HUES48 (cell line): ENCODE data around the gene CTXN1.
"Not testable (repeated sequence)": the region's sequence is repeated elsewhere in the genome, so short reads cannot be mapped to it uniquely, and the experiment has no call there.

Source experiments
- H3K27ac ChIP-seq: one replicate; pipeline ENCODE4 v1.7.0; 2013; ENCODE audit warnings: low read depth, low read length, inconsistent platforms
- H3K27me3 ChIP-seq: 2 replicates; pipeline ENCODE4 v1.6.1; 2013; ENCODE audit warnings: mild to moderate bottlenecking, low read length; ENCODE audit not compliant: control insufficient read depth, insufficient read depth
- H3K36me3 ChIP-seq: 2 replicates; pipeline ENCODE4 v1.6.1; 2013; ENCODE audit warnings: low read length; ENCODE audit not compliant: control insufficient read depth, insufficient read depth
- H3K4me1 ChIP-seq: 2 replicates; pipeline ENCODE4 v1.6.1; 2013; ENCODE audit warnings: mild to moderate bottlenecking, low read length; ENCODE audit not compliant: control insufficient read depth, insufficient read depth
- H3K4me3 ChIP-seq: 2 replicates; pipeline ENCODE4 v1.5.1; 2013; ENCODE audit warnings: mild to moderate bottlenecking, low read depth, low read length
- H3K9ac ChIP-seq: 2 replicates; pipeline ENCODE4 v1.6.1; 2013; ENCODE audit warnings: mild to moderate bottlenecking, low read depth, low read length, moderate library complexity
- H3K9me3 ChIP-seq: 2 replicates; pipeline ENCODE4 v1.6.1; 2013; ENCODE audit warnings: low read length; ENCODE audit not compliant: control insufficient read depth, insufficient read depth

CTXN1 gene

GRCh38 chr19:7931221-7932061 is 5.5 kb upstream of the CTXN1 start:
- Histone ChIP-seq H3K27me3 (no peaks in the 10 kb centered on the region), H3K27ac (no peak overlapping the region), H3K4me1 (no peaks in the 10 kb centered on the region; the same call in 1 of the 2 replicates), H3K4me3 (no peak overlapping the region), H3K36me3 (peaks cover 65% of the 10 kb centered on the region), H3K9ac (no peak overlapping the region), H3K9me3 (no peaks in the 10 kb centered on the region)

- H3K9ac ChIP-seq: no peak overlapping the region
- H3K27me3 ChIP-seq: no peaks in the 10 kb centered on the region
- H3K4me3 ChIP-seq: no peak overlapping the region
- H3K36me3 ChIP-seq: peaks cover 58% of the 10 kb centered on the region
- H3K4me1 ChIP-seq: peaks cover 3% of the 10 kb centered on the region; the same call in 1 of the 2 replicates
- no peaks in the 10 kb centered on the region for H3K9me3 ChIP-seq
- no peak overlapping the region for H3K27ac ChIP-seq
Measured at GRCh38 chr19:7930765-7931164, 4.8 kb upstream of the CTXN1 start.

GRCh38 chr19:7930030-7930429 is 4.1 kb upstream of the CTXN1 start:
- not testable (repeated sequence) for H3K27ac ChIP-seq

GRCh38 chr19:7928741-7929701 is 3.1 kb upstream of the CTXN1 start:
- H3K27ac ChIP-seq: peak overlapping the region; percentile 73
- no peaks in the 10 kb centered on the region for H3K27me3 ChIP-seq
- H3K4me3 ChIP-seq: no peak overlapping the region
- no peak overlapping the region for H3K9ac ChIP-seq
- peaks cover 43% of the 10 kb centered on the region for H3K36me3 ChIP-seq
- no peaks in the 10 kb centered on the region for H3K9me3 ChIP-seq
- H3K4me1 ChIP-seq: peaks cover 3% of the 10 kb centered on the region; the same call in 1 of the 2 replicates

More at GRCh38 chr19:7930030-7930429, 4.1 kb upstream of the CTXN1 start:
- not testable (repeated sequence) for H3K9me3 ChIP-seq, H3K4me3 ChIP-seq, H3K4me1 ChIP-seq, H3K9ac ChIP-seq, H3K27me3 ChIP-seq
- peaks cover 53% of the 10 kb centered on the region for H3K36me3 ChIP-seq

GRCh38 chr19:7928334-7928706 is 2.4 kb upstream of the CTXN1 start:
- no peaks in the 10 kb centered on the region for H3K9me3 ChIP-seq
- H3K27me3 ChIP-seq: no peaks in the 10 kb centered on the region
- peaks cover 36% of the 10 kb centered on the region for H3K36me3 ChIP-seq
- H3K4me3 ChIP-seq: no peak overlapping the region
- H3K9ac ChIP-seq: no peak overlapping the region
- H3K4me1 ChIP-seq: peaks cover 3% of the 10 kb centered on the region; the same call in 1 of the 2 replicates
- peak overlapping the region; percentile 73 for H3K27ac ChIP-seq

- Histone ChIP-seq H3K4me3 (no peak overlapping the region), H3K36me3 (peaks cover 33% of the 10 kb centered on the region), H3K9ac (no peak overlapping the region), H3K4me1 (peaks cover 3% of the 10 kb centered on the region; the same call in 1 of the 2 replicates), H3K9me3 (no peaks in the 10 kb centered on the region), H3K27ac (no peak overlapping the region), H3K27me3 (no peaks in the 10 kb centered on the region)
Measured at GRCh38 chr19:7927605-7928333, 1.8 kb upstream of the CTXN1 start.

- Histone ChIP-seq H3K4me1 (peaks cover 3% of the 10 kb centered on the region; the same call in 1 of the 2 replicates), H3K9ac (no peak overlapping the region), H3K9me3 (no peaks in the 10 kb centered on the region), H3K4me3 (no peak overlapping the region), H3K36me3 (peaks cover 33% of the 10 kb centered on the region), H3K27me3 (no peaks in the 10 kb centered on the region), H3K27ac (peak overlapping the region; percentile 18)
Measured at GRCh38 chr19:7926727-7927604, 1.0 kb upstream of the CTXN1 start.

GRCh38 chr19:7925171-7925851 is 624 bp downstream of the CTXN1 start:
- Histone ChIP-seq H3K27ac (peak overlapping the region; percentile 68), H3K4me1 (peaks cover 3% of the 10 kb centered on the region; the same call in 1 of the 2 replicates)

GRCh38 chr19:7924651-7925170 is 1.2 kb downstream of the CTXN1 start:
- peaks cover 13% of the 10 kb centered on the region; the same call in 1 of the 2 replicates for H3K36me3 ChIP-seq
- H3K4me3 ChIP-seq: peak overlapping the region; percentile 58; the same call in 1 of the 2 replicates
- no peak overlapping the region for H3K27ac ChIP-seq
- H3K9ac ChIP-seq: no peak overlapping the region
- peaks cover 5% of the 10 kb centered on the region; the same call in 1 of the 2 replicates for H3K4me1 ChIP-seq
- no peaks in the 10 kb centered on the region for H3K9me3 ChIP-seq
- no peaks in the 10 kb centered on the region for H3K27me3 ChIP-seq

More at GRCh38 chr19:7925171-7925851, 624 bp downstream of the CTXN1 start:
- Histone ChIP-seq H3K4me3 (peak overlapping the region; percentile 58; the same call in 1 of the 2 replicates), H3K36me3 (peaks cover 17% of the 10 kb centered on the region), H3K9me3 (no peaks in the 10 kb centered on the region), H3K9ac (no peak overlapping the region), H3K27me3 (no peaks in the 10 kb centered on the region)
